Tibial nerve (tissue), 3 donors: ENCODE results near the gene HSD17B14.

Experiments used
- CTCF ChIP-seq, 5 experiments: fragments of 200-600 bp in 3 of 5; fragments of 450-650 bp in 2 of 5; sonication (generic) in 3 of 5; IDR thresholded peaks; one replicate each; pipeline ENCODE4 v1.5.1; 2016 to 2019; ENCODE audit warnings: antibody characterized with exemption in 5 of 5, mild to moderate bottlenecking in 3 of 5, moderate library complexity in 2 of 5
- POLR2A ChIP-seq, 2 donors: fragments of 450-650 bp; IDR thresholded peaks; one replicate each; pipeline ENCODE4 v1.6.1; 2017; ENCODE audit warnings: antibody characterized with exemption in 2 of 2, mild to moderate bottlenecking in 2 of 2, moderate library complexity in 2 of 2

DNA sequence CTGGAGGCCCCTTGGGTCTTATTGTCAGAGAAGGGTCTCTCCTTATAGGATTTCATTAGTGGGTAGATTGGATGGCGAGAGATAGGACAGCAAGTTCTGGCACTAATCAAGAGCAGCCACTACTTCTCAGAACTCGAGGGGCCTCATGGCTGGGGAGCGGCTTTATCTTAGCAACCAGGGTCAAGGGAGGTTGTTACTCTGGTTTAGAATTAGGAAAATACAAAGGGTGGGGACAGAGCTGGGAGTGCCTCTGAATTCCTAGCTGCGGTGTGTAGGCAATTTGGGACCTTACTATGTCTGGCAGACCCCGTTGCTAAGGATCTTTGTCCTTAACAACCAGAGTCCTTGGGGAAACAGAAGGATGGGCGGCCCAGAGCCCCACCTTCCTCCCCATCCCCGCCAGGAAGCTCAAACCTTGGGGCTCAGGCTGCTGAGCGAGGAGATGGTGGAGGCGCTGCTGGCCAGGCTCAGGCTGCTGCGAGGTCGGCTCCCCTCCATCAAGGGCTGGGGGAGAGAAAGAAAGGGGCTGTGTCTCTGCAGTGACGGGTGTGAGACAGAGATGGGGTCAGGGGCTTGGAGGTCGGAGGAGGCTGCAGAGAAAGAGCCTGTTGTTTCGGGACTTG is 30.9 kb upstream of the HSD17B14 start:
- no peak for TF ChIP-seq CTCF (IDR thresholded peaks at IDR 0.05)
- TF ChIP-seq POLR2A (IDR thresholded peaks at IDR 0.05) = peak; percentile 9 to 21
